Sciatic nerve (tissue), 2 donors: ENCODE measurements around the gene NFIA. TPM values are rescaled to one million over a fixed set of nuclear protein-coding genes. Genes with fewer than 3 reads are reported as not detected.

Experiments used
- ATAC-seq: fragments of 200-7000 bp; cut with Tn5 transposase; one replicate; pipeline ENCODE4 v1.9.1; 2020; ENCODE audit warnings: mild to moderate bottlenecking, moderate library complexity
- DNase-seq: peaks from one replicate; pipeline ENCODE4 v3.0.0-alpha.2; 2020; ENCODE audit warnings: low spot score
- intact Hi-C: fragments of 100-400 bp; cut with DNase I; formaldehyde crosslinking; loops from one replicate; pipeline ENCODE4 v1.14.2; 2022
- total RNA-seq: library from RNA; stranded (reverse); fragmentation: NEBNext Ultra II Directional; extraction: Animal tissue kit (Norgen Biotek cat#: 25700); gene quantifications from one replicate; pipeline ENCODE4 v1.2.1, GENCODE V29; 2021
- donor health status: DM: no; HTN: no; CAD: no.
- donor health status: DM: no; HTN: no; CAD: no.

NFIA gene
- total RNA-seq, 1 donor from 2014 or later: 143 TPM

- DNase-seq (no peak), ATAC-seq (no peak)
- intact Hi-C loops: no loop called here
Measured at GRCh38 chr1:61352845-61353435, 270.6 kb downstream of the NFIA start.

- no peak for ATAC-seq
- no peak for DNase-seq
- intact Hi-C loops: no loop called here
Measured at GRCh38 chr1:61353797-61354406, 271.5 kb downstream of the NFIA start.

GRCh38 chr1:61356016-61356415, 273.7 kb downstream of the NFIA start:
- no peak for ATAC-seq
- intact Hi-C loops: no loop called here
- no peak for DNase-seq

- no peak for DNase-seq
- ATAC-seq: no peak
- intact Hi-C loops: no loop called here
Measured at GRCh38 chr1:61356995-61357394, 274.6 kb downstream of the NFIA start.

GRCh38 chr1:61357539-61357938, 275.2 kb downstream of the NFIA start:
- no peak for DNase-seq
- no peak for ATAC-seq
- intact Hi-C loops: no loop called here

- intact Hi-C loops: no loop called here
- DNase-seq: no peak
- no peak for ATAC-seq
Measured at GRCh38 chr1:61358770-61359455, 276.6 kb downstream of the NFIA start.

GRCh38 chr1:61361931-61362330, 279.6 kb downstream of the NFIA start:
- DNase-seq (no peak), ATAC-seq (no peak)
- intact Hi-C loops: no loop called here

GRCh38 chr1:61362351-61362750, 280.0 kb downstream of the NFIA start:
- no peak for DNase-seq
- no peak for ATAC-seq
- intact Hi-C loops: no loop called here

GRCh38 chr1:61368366-61368765, 286.0 kb downstream of the NFIA start:
- no peak for DNase-seq
- intact Hi-C loops: no loop called here
- ATAC-seq: no peak

- intact Hi-C loops: no loop called here
- no peak for DNase-seq
- no peak for ATAC-seq
Measured at GRCh38 chr1:61368876-61369275, 286.5 kb downstream of the NFIA start.

GRCh38 chr1:61370177-61370912, 288.0 kb downstream of the NFIA start:
- DNase-seq (no peak), ATAC-seq (no peak)
- intact Hi-C loops: no loop called here

- no peak for DNase-seq
- ATAC-seq: no peak
- intact Hi-C loops: no loop called here
Measured at GRCh38 chr1:61370913-61371279, 288.5 kb downstream of the NFIA start.

- peak; percentile 58 for ATAC-seq
Measured at GRCh38 chr1:61372944-61373343, 290.6 kb downstream of the NFIA start.

GRCh38 chr1:61374156-61374555, 291.8 kb downstream of the NFIA start:
- no peak for DNase-seq
- intact Hi-C loops: no loop called here
- no peak for ATAC-seq

More at GRCh38 chr1:61372944-61373343, 290.6 kb downstream of the NFIA start:
- intact Hi-C loops: no loop called here
- no peak for DNase-seq

- ATAC-seq: no peak
- intact Hi-C loops: no loop called here
Measured at GRCh38 chr1:61375082-61375880, 292.9 kb downstream of the NFIA start.

GRCh38 chr1:61376151-61376550, 293.8 kb downstream of the NFIA start:
- intact Hi-C loops: no loop called here
- ATAC-seq (no peak), DNase-seq (no peak)

More at GRCh38 chr1:61375082-61375880, 292.9 kb downstream of the NFIA start:
- no peak for DNase-seq

- no peak for ATAC-seq
- DNase-seq: no peak
- intact Hi-C loops: no loop called here
Measured at GRCh38 chr1:61377242-61377958, 295.0 kb downstream of the NFIA start.

- ATAC-seq (peak; percentile 34), DNase-seq (no peak)
- intact Hi-C loops: no loop called here
Measured at GRCh38 chr1:61378494-61379180, 296.3 kb downstream of the NFIA start.
